K562 (cell line): Measurements from ENCODE around the gene STYX. TPM values are rescaled to one million over a fixed set of nuclear protein-coding genes. Genes with fewer than 3 reads are reported as not detected.

Source experiments
- ATAC-seq: fragments of 200-7000 bp; cut with Tn5 transposase; 3 replicates; pipeline ENCODE4 v1.9.1; 2020; ENCODE audit warnings: moderate library complexity
- BruUV-seq: library from RNA; stranded (reverse); fragments of 400-500 nt; replicated peaks from 2 replicates; lab custom pipeline; 2021; lab: Mats Ljungman, UMichigan
- CTCF ChIA-PET: fragments of 300-600 bp; formaldehyde crosslinking; extraction: SDS; loops from one replicate; lab custom pipeline; 2021; ENCODE audit warnings: low intra/inter-chr PET ratio; lab: Yijun Ruan, JAX
- POLR2A ChIA-PET: fragments of 300-600, 350-650 bp; sonication (Branson Sonifier 250); formaldehyde crosslinking; extraction: SDS; loops from one replicate; lab custom pipeline; 2021; ENCODE audit warnings: antibody characterized with exemption, inconsistent platforms; lab: Yijun Ruan, JAX
- DNase-seq, 4 experiments: peaks; one replicate each; pipeline versions ENCODE4 v3.0.0 to v3.0.0-alpha.2; 2011 to 2018; ENCODE audit warnings: low spot score in 3 of 4, mixed read lengths in 3 of 4; ENCODE audit errors: extremely low read depth in 1 of 4
- FAIRE-seq: peaks from 2 replicates; lab custom pipeline; 2011; peaks lifted over from hg19 to GRCh38; lab: Jason Lieb, UNC
- H2AFZ ChIP-seq: 2 replicates; pipeline ENCODE4 v1.6.0; 2011; ENCODE audit warnings: low read depth, low read length, control low read depth, inconsistent platforms
- H3K27ac ChIP-seq: fragments of 200-600 bp; 3 replicates; pipeline ENCODE4 v1.8.0; 2011; ENCODE audit warnings: low read depth, mild to moderate bottlenecking, control low read depth, inconsistent platforms, low read length, moderate library complexity, mixed read lengths; ENCODE audit errors: extremely low read depth
- H3K27me3 ChIP-seq, 2 experiments: fragments of 300-600 bp in 1 of 2; 2 replicates in 1 of 2; 3 replicates in 1 of 2; pipeline versions ENCODE4 v1.6.0 to v1.8.0; 2011; ENCODE audit warnings: inconsistent platforms in 2 of 2, low read length in 2 of 2, mild to moderate bottlenecking in 1 of 2, mixed read lengths in 1 of 2, moderate library complexity in 1 of 2; ENCODE audit not compliant: control insufficient read depth in 2 of 2, insufficient read depth in 2 of 2
- H3K36me3 ChIP-seq: fragments of 300-600 bp; 3 replicates; pipeline ENCODE4 v1.8.0; 2011; ENCODE audit warnings: mild to moderate bottlenecking, low read length, inconsistent platforms; ENCODE audit not compliant: control insufficient read depth, insufficient read depth
- H3K4me1 ChIP-seq, 2 experiments: fragments of 200-600 bp in 1 of 2; replicated peaks in 1 of 2; 2 replicates in 1 of 2; 3 replicates in 1 of 2; pipeline versions ENCODE4 v1.5.1 to v1.8.0; 2011; ENCODE audit warnings: inconsistent platforms in 2 of 2, low read length in 2 of 2, mild to moderate bottlenecking in 1 of 2, mixed read lengths in 1 of 2, moderate library complexity in 1 of 2; ENCODE audit not compliant: control insufficient read depth in 2 of 2, insufficient read depth in 2 of 2
- H3K4me2 ChIP-seq: 2 replicates; pipeline ENCODE4 v1.6.1; 2011; ENCODE audit warnings: low read length, control low read depth, inconsistent platforms, mixed read lengths; ENCODE audit not compliant: insufficient read depth
- H3K4me3 ChIP-seq: fragments of 200-600 bp; sonication (generic), shearing (Covaris generic); 2 replicates; pipeline ENCODE4 v1.5.1; 2016; ENCODE audit warnings: control low read depth, inconsistent platforms
- H3K79me2 ChIP-seq: fragments of 200-600 bp; 3 replicates; pipeline ENCODE4 v1.8.0; 2011; ENCODE audit warnings: low read length, inconsistent platforms; ENCODE audit not compliant: control insufficient read depth, insufficient read depth
- H3K9ac ChIP-seq, 2 experiments: 2 replicates each; pipeline versions ENCODE4 v1.6.0 to v1.6.1; 2011; ENCODE audit warnings: low read depth in 2 of 2, low read length in 2 of 2, control low read depth in 1 of 2, inconsistent platforms in 1 of 2, mild to moderate bottlenecking in 1 of 2, mixed read lengths in 1 of 2; ENCODE audit not compliant: insufficient read depth in 1 of 2
- H3K9me1 ChIP-seq: one replicate; pipeline ENCODE4 v1.6.0; 2011; ENCODE audit warnings: inconsistent platforms, mild to moderate bottlenecking, low read length, moderate library complexity; ENCODE audit not compliant: control insufficient read depth, insufficient read depth
- H3K9me3 ChIP-seq: replicated peaks from 2 replicates; pipeline ENCODE4 v1.5.1; 2011; ENCODE audit warnings: low read depth, low read length, inconsistent platforms; ENCODE audit not compliant: control insufficient read depth, insufficient read depth
- H4K20me1 ChIP-seq: replicated peaks from 2 replicates; pipeline ENCODE4 v1.6.1; 2011; ENCODE audit warnings: low read length, inconsistent platforms, mixed read lengths; ENCODE audit not compliant: control insufficient read depth, insufficient read depth
- FUS ChIP-seq: fragments of 200-400 bp; formaldehyde crosslinking; optimal IDR thresholded peaks from 2 replicates; pipeline ENCODE3; 2017; ENCODE audit warnings: low read depth, low read length
- NBN ChIP-seq: fragments of 450-650 bp; IDR thresholded peaks from 2 replicates; pipeline ENCODE4 v1.6.1; 2016; ENCODE audit warnings: low read depth, mild to moderate bottlenecking
- WGBS: fragments of 100-300 bp; shearing (Covaris generic); methylation state at CpG from one replicate; pipeline ENCODE4 v1.1.6; 2016; ENCODE audit warnings: low coverage, mixed read lengths; ENCODE audit not compliant: insufficient coverage; ENCODE audit errors: missing lambda C conversion rate; 5-methylcytosine and 5-hydroxymethylcytosine counted together
- in situ Hi-C: fragments of 300-500 bp; cut with MboI; formaldehyde crosslinking; loops from 4 replicates; pipeline ENCODE4 v1.15.0; 2018; ENCODE audit warnings: inconsistent platforms, mixed read lengths
- intact Hi-C: fragments of 100-400 bp; cut with micrococcal nuclease; formaldehyde crosslinking; loops from 2 replicates; pipeline ENCODE4 v1.14.2; 2022
- polyA plus RNA-seq, 8 experiments: library from polyadenylated mRNA; depleted of rRNA in 4 of 8; stranded (reverse) in 5 of 8; unstranded in 3 of 8; fragments of >200 nt; fragmentation: Nextera tagmentation in 2 of 8; fragmentation: Illumina TruSeq in 1 of 8; extraction: Ambion mirVana in 2 of 8; extraction: Trizol in 1 of 8; gene quantifications; 2 replicates each; pipeline versions ENCODE4 v1.2.1 to v1.2.3, GENCODE V29; 2011 to 2014; ENCODE audit warnings: inconsistent platforms in 1 of 8, missing spikeins in 1 of 8
- total RNA-seq, 7 experiments: library from RNA; depleted of rRNA in 6 of 7; stranded (reverse); fragments of >200 nt in 6 of 7; fragmentation: Illumina TruSeq in 2 of 7; extraction: Trizol in 2 of 7; gene quantifications; 2 replicates each; pipeline versions ENCODE4 v1.2.1 to v1.2.3, GENCODE V29; 2011 to 2021; ENCODE audit warnings: low replicate concordance in 1 of 7
- TF ChIP-seq, protein P1 (sequence below): fragments of 450-650 bp; IDR thresholded peaks from 2 replicates; pipeline ENCODE4 v1.6.1; 2016; ENCODE audit warnings: mild to moderate bottlenecking, moderate library complexity
- TF ChIP-seq, protein P2 (sequence below), 2 experiments: fragments of 450-650 bp; conservative IDR thresholded peaks; 2 replicates each; pipeline ENCODE4 v1.6.1; 2017; ENCODE audit warnings: mild to moderate bottlenecking in 2 of 2, moderate library complexity in 2 of 2

Gene STYX
- total and polyA plus RNA-seq, 9 of the 15 experiments (the other 6 are each of a cell fraction or from before 2014, with no cell fraction given): 5.0 to 15.4 (median 10.6) TPM

DNA sequence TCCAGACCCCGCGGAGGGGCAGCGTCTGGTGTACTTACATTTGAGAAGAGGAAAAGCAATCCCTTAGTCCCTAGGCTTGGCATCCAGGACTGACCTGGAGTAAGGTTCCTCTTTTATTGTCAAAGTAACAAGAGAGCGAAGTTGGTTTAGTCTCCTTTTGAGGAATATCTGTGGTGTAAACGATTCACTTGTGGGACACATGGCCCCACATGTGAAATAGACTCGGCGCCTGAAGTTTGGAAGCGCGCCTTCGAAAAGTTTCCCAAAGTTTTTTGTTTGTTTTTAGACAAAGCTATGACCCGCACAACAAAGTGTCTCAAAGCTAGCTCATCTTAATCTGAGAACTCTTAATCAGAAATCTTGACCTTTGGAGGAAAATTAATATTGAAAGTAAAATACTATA lies 744 bp downstream of the STYX start:
- Histone ChIP-seq H3K9me1 (no peaks in the 10 kb centered on the region), H3K4me1 (peaks cover 0 to 14% of the 10 kb centered on the region in 2 experiments; a peak in 4 of 5 replicates), H2AFZ (peak overlapping the region; percentile 90), H3K36me3 (peaks cover 39% of the 10 kb centered on the region; the same call in 1 of the 3 replicates), H3K9me3 (no peaks in the 10 kb centered on the region), H3K79me2 (peaks cover 49% of the 10 kb centered on the region), H3K4me2 (peak overlapping the region; percentile 88), H3K27me3 (no peaks in the 10 kb centered on the region), H3K4me3 (peak overlapping the region; percentile 99), H3K9ac (peak overlapping the region; percentile 86 to 99), H4K20me1 (no peaks in the 10 kb centered on the region), H3K27ac (peak overlapping the region; percentile 89)
- no peak for ATAC-seq
- intact Hi-C loops (loop anchor here (5.0 kb wide), 1 partner anchor 52 kb away; no protein-coding TSS in a partner anchor), in situ Hi-C loops (no loop called here)
- ChIA-PET CTCF (no interaction called here), POLR2A (no interaction called here)
- no peak for FAIRE-seq
- no TSS peak for BruUV-seq
- whole genome bisulfite sequencing: 4% methylated on average over 8 of the region's 11 CpGs
- peak in 1 of 4 experiments; percentile 49 for DNase-seq
- no peak for TF ChIP-seq NBN
- TF ChIP-seq, protein P1, sequence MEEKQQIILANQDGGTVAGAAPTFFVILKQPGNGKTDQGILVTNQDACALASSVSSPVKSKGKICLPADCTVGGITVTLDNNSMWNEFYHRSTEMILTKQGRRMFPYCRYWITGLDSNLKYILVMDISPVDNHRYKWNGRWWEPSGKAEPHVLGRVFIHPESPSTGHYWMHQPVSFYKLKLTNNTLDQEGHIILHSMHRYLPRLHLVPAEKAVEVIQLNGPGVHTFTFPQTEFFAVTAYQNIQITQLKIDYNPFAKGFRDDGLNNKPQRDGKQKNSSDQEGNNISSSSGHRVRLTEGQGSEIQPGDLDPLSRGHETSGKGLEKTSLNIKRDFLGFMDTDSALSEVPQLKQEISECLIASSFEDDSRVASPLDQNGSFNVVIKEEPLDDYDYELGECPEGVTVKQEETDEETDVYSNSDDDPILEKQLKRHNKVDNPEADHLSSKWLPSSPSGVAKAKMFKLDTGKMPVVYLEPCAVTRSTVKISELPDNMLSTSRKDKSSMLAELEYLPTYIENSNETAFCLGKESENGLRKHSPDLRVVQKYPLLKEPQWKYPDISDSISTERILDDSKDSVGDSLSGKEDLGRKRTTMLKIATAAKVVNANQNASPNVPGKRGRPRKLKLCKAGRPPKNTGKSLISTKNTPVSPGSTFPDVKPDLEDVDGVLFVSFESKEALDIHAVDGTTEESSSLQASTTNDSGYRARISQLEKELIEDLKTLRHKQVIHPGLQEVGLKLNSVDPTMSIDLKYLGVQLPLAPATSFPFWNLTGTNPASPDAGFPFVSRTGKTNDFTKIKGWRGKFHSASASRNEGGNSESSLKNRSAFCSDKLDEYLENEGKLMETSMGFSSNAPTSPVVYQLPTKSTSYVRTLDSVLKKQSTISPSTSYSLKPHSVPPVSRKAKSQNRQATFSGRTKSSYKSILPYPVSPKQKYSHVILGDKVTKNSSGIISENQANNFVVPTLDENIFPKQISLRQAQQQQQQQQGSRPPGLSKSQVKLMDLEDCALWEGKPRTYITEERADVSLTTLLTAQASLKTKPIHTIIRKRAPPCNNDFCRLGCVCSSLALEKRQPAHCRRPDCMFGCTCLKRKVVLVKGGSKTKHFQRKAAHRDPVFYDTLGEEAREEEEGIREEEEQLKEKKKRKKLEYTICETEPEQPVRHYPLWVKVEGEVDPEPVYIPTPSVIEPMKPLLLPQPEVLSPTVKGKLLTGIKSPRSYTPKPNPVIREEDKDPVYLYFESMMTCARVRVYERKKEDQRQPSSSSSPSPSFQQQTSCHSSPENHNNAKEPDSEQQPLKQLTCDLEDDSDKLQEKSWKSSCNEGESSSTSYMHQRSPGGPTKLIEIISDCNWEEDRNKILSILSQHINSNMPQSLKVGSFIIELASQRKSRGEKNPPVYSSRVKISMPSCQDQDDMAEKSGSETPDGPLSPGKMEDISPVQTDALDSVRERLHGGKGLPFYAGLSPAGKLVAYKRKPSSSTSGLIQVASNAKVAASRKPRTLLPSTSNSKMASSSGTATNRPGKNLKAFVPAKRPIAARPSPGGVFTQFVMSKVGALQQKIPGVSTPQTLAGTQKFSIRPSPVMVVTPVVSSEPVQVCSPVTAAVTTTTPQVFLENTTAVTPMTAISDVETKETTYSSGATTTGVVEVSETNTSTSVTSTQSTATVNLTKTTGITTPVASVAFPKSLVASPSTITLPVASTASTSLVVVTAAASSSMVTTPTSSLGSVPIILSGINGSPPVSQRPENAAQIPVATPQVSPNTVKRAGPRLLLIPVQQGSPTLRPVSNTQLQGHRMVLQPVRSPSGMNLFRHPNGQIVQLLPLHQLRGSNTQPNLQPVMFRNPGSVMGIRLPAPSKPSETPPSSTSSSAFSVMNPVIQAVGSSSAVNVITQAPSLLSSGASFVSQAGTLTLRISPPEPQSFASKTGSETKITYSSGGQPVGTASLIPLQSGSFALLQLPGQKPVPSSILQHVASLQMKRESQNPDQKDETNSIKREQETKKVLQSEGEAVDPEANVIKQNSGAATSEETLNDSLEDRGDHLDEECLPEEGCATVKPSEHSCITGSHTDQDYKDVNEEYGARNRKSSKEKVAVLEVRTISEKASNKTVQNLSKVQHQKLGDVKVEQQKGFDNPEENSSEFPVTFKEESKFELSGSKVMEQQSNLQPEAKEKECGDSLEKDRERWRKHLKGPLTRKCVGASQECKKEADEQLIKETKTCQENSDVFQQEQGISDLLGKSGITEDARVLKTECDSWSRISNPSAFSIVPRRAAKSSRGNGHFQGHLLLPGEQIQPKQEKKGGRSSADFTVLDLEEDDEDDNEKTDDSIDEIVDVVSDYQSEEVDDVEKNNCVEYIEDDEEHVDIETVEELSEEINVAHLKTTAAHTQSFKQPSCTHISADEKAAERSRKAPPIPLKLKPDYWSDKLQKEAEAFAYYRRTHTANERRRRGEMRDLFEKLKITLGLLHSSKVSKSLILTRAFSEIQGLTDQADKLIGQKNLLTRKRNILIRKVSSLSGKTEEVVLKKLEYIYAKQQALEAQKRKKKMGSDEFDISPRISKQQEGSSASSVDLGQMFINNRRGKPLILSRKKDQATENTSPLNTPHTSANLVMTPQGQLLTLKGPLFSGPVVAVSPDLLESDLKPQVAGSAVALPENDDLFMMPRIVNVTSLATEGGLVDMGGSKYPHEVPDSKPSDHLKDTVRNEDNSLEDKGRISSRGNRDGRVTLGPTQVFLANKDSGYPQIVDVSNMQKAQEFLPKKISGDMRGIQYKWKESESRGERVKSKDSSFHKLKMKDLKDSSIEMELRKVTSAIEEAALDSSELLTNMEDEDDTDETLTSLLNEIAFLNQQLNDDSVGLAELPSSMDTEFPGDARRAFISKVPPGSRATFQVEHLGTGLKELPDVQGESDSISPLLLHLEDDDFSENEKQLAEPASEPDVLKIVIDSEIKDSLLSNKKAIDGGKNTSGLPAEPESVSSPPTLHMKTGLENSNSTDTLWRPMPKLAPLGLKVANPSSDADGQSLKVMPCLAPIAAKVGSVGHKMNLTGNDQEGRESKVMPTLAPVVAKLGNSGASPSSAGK: 0 out of 2 replicates have a peak, but pooled peaks have one; percentile 20
- TF ChIP-seq, protein P2, sequence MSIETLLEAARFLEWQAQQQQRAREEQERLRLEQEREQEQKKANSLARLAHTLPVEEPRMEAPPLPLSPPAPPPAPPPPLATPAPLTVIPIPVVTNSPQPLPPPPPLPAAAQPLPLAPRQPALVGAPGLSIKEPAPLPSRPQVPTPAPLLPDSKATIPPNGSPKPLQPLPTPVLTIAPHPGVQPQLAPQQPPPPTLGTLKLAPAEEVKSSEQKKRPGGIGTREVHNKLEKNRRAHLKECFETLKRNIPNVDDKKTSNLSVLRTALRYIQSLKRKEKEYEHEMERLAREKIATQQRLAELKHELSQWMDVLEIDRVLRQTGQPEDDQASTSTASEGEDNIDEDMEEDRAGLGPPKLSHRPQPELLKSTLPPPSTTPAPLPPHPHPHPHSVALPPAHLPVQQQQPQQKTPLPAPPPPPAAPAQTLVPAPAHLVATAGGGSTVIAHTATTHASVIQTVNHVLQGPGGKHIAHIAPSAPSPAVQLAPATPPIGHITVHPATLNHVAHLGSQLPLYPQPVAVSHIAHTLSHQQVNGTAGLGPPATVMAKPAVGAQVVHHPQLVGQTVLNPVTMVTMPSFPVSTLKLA (conservative IDR thresholded peaks at IDR 0.05): peak in 1 of 2 experiments; percentile 14; a peak in 1 of 4 replicates
- no peak for TF ChIP-seq FUS
